Sciatic nerve (tissue), 2 donors: ENCODE data around the gene CSGALNACT2. TPM values are rescaled to one million over a fixed set of nuclear protein-coding genes. Genes with fewer than 3 reads are reported as not detected.
A peak's percentile ranks its signal among the peaks of the same experiment; 100 is the strongest.
"Not testable (repeated sequence)": the region's sequence is repeated elsewhere in the genome, so short reads cannot be mapped to it uniquely, and the experiment has no call there.

Experiments
- ATAC-seq: fragments of 200-7000 bp; cut with Tn5 transposase; one replicate; pipeline ENCODE4 v1.9.1; 2020; ENCODE audit warnings: mild to moderate bottlenecking, moderate library complexity
- DNase-seq: peaks from one replicate; pipeline ENCODE4 v3.0.0-alpha.2; 2020; ENCODE audit warnings: low spot score
- intact Hi-C: fragments of 100-400 bp; cut with DNase I; formaldehyde crosslinking; loops from one replicate; pipeline ENCODE4 v1.14.2; 2022
- total RNA-seq: library from RNA; stranded (reverse); fragmentation: NEBNext Ultra II Directional; extraction: Animal tissue kit (Norgen Biotek cat#: 25700); gene quantifications from one replicate; pipeline ENCODE4 v1.2.1, GENCODE V29; 2021
- donor health status: DM: no; HTN: no; CAD: no.
- donor health status: DM: no; HTN: no; CAD: no.

CSGALNACT2 gene
- total RNA-seq, result 31.5 TPM

- DNase-seq, result peak; percentile 89
- intact Hi-C loops, result no loop called here
- ATAC-seq, result peak; percentile 95
Observed at GRCh38 chr10:43138021-43138756, at the start of gene CSGALNACT2. Gene CSGALNACT2 (plus strand): TSS chr10:43138445. CDS start chr10:43155150, 16,705 bp downstream.

DNA sequence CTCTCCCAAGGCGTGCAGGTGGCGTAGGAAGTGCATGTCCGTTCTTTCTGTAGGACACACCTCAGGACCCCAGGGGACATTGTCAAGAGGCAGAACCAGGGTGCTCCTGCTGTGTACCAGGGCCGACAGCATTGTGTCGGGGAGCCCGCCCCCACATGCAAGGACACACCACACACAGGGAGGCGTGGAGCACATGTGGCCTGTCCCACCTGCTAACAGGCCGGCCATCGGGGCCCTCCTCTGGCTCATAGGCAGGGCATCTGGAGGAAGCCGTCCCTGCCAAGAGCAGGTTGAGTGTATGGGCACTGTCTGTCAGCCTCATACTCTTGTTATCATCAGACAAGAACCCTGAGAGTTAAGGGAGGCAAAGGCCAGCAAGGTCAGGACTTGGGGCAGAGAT lies 48.7 kb upstream of the CSGALNACT2 start:
- intact Hi-C loops, result no loop called here

GRCh38 chr10:43090188-43090587 lies 48.1 kb upstream of the CSGALNACT2 start:
- no peak for DNase-seq
- intact Hi-C loops, result no loop called here
- ATAC-seq, result no peak

More for the DNA sequence above, 48.7 kb upstream of the CSGALNACT2 start:
- ATAC-seq (no peak), DNase-seq (no peak)

- intact Hi-C loops, result no loop called here
- no peak for ATAC-seq
- no peak for DNase-seq
Observed at GRCh38 chr10:43090664-43091063, 47.6 kb upstream of the CSGALNACT2 start.

- intact Hi-C loops, result no loop called here
- ATAC-seq (no peak), DNase-seq (no peak)
Observed at GRCh38 chr10:43091846-43092245, 46.4 kb upstream of the CSGALNACT2 start.

DNA sequence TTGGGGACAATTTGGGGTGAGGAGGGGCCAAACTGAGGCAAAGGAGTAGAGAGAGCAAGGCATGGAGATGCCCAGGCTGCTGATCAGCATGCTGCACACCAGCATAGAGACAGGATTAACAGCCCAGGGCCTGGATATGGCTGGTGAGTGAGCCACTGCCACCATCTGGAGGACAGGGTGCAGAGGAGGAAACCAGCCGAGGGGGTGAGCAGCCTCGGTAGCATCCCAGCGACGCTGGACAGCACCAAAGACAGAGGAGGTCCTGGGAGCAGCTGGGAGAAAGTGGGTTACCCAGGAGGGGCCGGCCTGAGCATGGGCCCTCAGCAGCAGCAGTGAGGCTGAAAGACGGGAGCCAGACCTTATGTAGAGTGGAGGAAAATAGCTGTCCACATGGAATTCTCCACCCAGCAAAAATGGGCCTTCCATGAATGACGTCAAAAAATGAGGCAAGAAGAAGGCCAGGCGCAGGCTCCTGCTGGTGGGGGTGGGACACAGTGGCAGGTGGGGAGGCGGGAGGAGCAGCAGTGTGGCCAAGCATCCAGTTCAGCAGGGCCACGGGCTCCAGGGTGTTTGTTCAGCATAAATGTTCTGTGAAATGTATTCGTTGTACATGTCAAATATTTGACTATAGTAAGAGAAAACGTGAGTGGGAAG lies 44.7 kb upstream of the CSGALNACT2 start:
- intact Hi-C loops, result no loop called here
- ATAC-seq, result no peak
- DNase-seq, result no peak

DNA sequence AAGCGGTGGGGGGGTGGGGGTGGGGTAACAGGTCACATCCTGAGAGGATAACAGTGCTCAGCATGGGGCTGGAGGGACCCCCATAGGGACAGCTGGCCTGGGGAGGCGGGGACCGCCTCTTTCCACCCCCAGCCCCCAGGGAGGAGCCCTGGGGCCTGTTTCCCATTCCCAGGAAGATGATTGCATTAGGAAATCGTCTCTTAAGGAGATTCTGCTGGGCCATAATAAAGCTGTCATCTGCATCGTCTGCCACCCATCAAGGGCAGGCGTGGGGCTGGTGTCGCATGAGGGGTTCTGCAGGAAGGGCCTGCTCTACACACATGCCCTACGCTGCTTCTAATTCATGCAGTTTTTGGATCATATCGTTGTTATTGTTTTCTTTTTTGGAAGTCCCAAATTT lies 44.2 kb upstream of the CSGALNACT2 start:
- intact Hi-C loops, result no loop called here
- ATAC-seq (no peak), DNase-seq (no peak)

DNA sequence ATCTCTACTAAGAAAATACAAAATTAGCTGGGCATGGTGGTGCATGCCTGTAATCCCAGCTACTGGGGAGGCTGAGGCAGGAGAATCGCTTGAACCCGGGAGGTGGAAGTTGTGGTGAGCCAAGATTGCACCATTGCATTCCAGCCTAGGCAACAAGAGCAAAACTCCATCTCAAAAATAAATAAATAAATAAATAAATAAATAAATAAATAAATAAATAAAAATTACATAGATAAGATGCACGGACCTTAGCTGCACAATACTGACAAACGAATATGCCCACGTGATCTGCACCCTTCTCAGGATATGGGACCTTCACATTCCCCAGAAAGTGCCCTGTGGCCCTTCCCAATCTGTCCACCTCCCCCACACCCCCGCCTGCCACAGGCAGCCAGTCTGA lies 38.9 kb upstream of the CSGALNACT2 start:
- intact Hi-C loops, ATAC-seq, DNase-seq: not testable (repeated sequence)

GRCh38 chr10:43099928-43100327 lies 38.3 kb upstream of the CSGALNACT2 start:
- intact Hi-C loops, result no loop called here

GRCh38 chr10:43100366-43100765 lies 37.9 kb upstream of the CSGALNACT2 start:
- no peak for DNase-seq
- no peak for ATAC-seq
- intact Hi-C loops, result no loop called here

More at GRCh38 chr10:43099928-43100327, 38.3 kb upstream of the CSGALNACT2 start:
- ATAC-seq, result no peak
- DNase-seq, result no peak

GRCh38 chr10:43102063-43102828 lies 36.0 kb upstream of the CSGALNACT2 start:
- DNase-seq (no peak), ATAC-seq (no peak)
- intact Hi-C loops, result no loop called here

- DNase-seq, result peak; percentile 84
- intact Hi-C loops, result loop anchor here (5.0 kb wide), 1 partner anchor 233 kb away; no protein-coding TSS in a partner anchor
- ATAC-seq, result peak; percentile 91
Observed at GRCh38 chr10:43105102-43105955, 32.9 kb upstream of the CSGALNACT2 start.

DNA sequence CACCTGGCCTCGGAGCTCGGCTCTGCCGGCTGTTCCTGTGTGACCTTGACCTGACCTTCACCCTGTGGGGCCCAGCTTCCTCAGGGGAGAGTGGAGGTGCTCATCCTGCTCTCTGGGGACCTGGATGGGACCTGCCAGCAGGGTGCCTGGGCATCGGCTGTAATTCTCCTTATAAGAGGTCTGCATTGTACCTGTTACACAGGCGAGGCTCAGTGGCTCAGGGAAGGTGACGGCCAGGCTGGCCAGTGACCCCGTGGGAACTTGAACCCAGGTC lies 32.4 kb upstream of the CSGALNACT2 start:
- no peak for DNase-seq
- intact Hi-C loops, result loop anchor here (5.0 kb wide), 1 partner anchor 234 kb away; no protein-coding TSS in a partner anchor
- ATAC-seq, result no peak

DNA sequence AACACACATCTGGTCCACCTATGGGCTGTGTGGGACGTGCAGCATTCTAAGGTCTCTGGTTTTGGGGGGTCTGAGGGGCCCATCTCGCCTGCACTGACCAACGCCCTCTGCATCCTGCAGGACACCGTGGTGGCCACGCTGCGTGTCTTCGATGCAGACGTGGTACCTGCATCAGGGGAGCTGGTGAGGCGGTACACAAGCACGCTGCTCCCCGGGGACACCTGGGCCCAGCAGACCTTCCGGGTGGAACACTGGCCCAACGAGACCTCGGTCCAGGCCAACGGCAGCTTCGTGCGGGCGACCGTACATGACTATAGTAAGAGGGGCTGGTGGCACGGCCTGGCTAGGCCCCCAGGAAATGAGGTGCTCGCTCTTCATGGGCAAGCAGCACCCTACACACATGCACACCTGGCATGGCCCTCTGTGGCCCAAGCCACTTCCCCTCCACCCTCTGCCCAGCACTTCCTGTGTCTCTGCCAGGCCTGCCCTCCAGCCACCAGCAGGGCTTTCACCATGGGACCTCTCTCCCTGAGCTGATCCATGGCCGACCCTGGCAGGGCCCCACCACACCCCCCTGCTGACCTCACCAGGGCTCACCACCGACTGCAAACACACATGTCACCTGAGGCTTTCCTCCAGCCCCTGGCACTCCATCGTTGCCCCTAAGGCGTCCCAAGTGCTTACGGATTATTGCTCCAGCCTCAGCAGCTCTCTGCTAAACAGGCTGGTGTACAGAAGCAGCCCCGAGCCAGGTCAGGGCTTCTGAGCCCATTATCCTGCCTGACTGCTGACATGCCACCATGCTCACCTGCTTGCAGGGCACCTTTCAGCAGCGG lies 31.8 kb upstream of the CSGALNACT2 start:
- no peak for ATAC-seq
- intact Hi-C loops, result loop anchor here (5.0 kb wide), 1 partner anchor 234 kb away; no protein-coding TSS in a partner anchor

GRCh38 chr10:43108951-43109350 lies 29.3 kb upstream of the CSGALNACT2 start:
- ATAC-seq (no peak), DNase-seq (no peak)
- intact Hi-C loops, result loop anchor here (5.0 kb wide), 1 partner anchor 237 kb away; no protein-coding TSS in a partner anchor

More for the DNA sequence above, 31.8 kb upstream of the CSGALNACT2 start:
- no peak for DNase-seq

DNA sequence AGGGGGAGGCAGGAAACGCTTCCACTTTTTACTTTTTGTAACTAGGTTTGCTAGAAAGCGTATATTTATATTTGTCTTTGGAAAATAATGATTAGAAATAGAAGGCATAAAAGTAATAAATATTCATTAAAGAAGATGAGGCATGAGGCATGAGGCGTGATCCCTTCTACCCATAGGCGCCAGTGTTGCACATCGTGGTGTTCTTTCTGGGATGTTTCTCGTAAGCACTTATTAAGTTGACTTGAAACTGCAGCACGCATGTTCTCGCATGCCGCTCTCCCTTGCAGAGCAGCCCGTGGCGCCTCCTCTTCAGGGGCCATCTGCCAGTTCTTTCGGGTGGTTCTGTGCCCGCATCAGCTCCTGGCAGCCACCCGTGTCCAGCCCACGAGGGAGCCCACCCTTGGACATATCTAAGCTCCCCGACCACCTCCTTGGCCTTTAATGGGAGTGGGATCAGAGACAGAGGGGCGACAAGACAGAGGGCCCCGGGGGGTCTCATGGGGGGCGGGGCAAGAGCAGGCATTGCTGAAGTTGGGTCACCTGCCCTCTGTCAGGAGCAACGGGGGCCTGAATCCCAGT lies 28.5 kb upstream of the CSGALNACT2 start:
- DNase-seq, result no peak
- intact Hi-C loops, result loop anchor here (5.0 kb wide), 1 partner anchor 237 kb away; no protein-coding TSS in a partner anchor
- ATAC-seq, result no peak

DNA sequence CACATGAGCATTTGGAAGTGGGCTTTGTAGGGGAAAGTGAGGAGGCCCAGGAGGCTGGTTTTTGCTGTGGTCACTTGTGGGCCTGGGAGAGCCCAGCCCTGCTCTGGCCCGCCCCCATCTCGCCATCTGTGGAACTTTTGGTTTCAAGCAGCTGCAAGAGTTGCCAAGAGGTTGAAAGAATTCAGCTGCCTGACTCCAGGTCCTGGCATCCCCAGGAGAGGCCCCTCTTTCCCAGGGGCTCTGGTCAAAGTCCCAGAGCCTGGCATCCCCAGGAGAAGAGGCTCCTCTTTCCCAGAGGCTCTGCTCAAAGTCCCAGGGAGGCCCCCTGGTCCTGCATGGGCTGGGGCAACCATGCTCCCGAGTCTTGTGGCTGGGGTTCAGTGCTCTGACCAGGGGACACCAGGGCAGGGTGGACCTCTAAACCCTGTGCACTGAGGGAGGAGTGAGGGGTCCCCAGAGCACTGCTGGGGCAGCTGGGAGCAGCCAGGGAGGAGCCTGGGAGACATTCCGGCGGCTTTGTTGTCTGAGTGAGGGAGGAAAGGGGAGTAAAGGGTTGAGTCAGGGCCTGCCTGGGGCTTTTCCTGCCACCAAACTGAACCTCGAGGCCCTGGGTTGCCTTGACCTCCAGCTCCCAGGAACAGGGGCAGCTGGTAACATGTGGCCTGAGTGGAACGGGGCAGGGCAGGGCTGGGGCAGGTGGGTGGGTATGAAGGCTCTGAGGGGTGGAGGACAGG lies 27.7 kb upstream of the CSGALNACT2 start:
- ATAC-seq, result no peak
- intact Hi-C loops, result no loop called here
- DNase-seq, result no peak
